GM21576 (cell line): ENCODE data around the gene QSOX2.
"Not testable (repeated sequence)": the region's sequence is repeated elsewhere in the genome, so short reads cannot be mapped to it uniquely, and the experiment has no call there.

ENCODE experiments used
- ATAC-seq: cut with Tn5 transposase; IDR thresholded peaks from one replicate; pipeline ENCODE4 v1.9.1; 2021; ENCODE audit warnings: mild to moderate bottlenecking, moderate library complexity; ENCODE audit not compliant: unreplicated experiment

The QSOX2 gene

GRCh38 chr9:136267261-136268111 lies 21.9 kb upstream of the QSOX2 start:
- peak; percentile 71 for ATAC-seq

DNA sequence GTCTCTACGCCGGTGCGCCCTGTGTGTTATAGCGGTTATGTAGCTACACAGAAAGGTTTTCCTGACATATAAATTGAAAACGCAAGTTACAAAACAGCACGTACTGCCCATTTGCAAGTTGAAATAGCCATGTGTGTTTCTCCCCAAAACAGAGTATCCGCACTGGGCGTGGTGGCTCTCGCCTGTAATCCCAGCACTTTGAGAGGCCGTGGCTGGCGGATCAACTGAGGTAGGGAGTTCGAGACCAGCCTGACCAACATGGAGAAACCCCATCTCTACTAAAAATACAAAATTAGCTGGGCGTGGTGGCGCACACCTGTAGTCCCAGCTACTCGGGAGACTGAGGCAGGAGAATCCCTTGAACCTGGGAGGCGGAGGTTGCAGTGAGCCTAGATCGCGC lies 21.0 kb upstream of the QSOX2 start:
- ATAC-seq = not testable (repeated sequence)

DNA sequence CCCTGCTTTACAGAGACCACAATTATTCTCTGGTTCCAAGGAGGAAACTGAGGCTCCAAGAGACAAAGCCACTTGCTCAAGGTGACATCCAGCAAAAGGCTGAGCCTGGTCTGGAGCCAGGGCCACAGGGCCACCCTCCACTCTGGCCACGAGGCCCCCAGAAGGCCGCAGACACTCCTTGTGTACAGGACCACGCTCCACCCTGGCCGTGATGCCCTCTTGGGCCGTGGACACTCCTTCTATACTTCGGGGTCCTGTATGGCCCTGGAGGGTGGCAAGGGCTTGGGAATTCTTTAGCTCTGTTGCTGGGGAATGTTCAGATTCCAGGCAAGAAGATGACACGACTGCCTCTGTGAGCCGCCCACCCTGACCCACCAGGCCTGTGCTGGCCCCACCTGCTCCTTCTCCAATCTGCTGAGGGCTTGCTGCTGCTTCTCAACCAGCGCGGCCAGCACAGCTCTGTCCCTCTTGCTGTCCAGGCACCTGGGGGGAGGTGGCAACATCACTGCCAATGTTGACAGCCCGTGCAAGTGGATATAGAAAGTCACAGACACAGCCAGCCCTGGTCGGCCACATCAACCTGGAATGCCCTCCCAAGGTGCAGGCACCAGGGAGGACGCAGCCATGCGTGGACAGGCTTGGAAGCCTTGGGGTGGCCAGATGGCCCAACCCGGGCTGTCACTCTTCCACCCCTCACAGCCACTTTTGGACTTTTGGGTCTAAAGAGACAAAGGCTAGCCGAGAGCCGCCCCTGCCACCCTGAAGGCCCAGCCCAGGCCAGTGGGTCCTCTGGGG lies 20.1 kb upstream of the QSOX2 start:
- ATAC-seq = no peak

- ATAC-seq = no peak
Observed at GRCh38 chr9:136264441-136265405, 19.1 kb upstream of the QSOX2 start.

- no peak for ATAC-seq
Observed at GRCh38 chr9:136264031-136264430, 18.4 kb upstream of the QSOX2 start.

GRCh38 chr9:136262671-136263178 lies 17.1 kb upstream of the QSOX2 start:
- ATAC-seq = no peak

DNA sequence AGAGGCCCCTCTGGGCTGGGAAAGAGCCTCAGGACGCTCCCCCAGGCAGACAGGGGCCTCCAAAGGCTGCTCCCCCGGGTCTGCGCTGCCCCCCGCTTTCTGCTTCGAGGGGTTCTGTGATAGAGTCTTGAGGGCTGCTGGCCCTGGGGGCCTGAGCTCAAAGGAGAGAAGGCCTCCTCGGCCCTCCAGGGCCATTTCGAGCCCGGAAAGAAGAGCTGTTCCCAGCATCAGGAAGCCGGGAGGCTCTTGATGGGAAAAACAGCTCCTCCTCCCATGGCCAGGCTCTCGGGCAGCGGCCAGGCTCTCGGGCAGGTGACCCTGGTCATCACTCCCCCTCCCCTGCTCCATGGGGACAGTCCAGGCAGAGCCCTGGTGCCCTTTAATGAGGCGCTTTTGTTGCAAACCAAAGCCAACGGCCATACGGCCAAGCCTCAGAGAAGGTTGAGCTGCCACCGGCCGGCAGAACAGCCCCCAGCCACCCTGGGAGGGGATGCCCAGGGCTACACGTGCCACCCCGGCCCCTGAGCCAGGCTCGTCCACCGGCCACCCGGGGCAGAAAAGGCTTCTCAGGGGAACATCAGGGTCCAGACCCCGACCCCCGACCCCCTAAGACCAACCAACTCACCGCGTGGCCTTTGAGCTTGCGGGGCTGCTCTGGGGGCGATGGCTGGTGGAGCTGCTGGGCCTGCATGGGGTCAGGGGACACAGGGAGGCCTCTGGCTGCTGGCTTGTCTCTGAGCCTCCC lies 16.2 kb upstream of the QSOX2 start:
- ATAC-seq = no peak

- ATAC-seq = no peak
Observed at GRCh38 chr9:136260936-136261472, 15.4 kb upstream of the QSOX2 start.

DNA sequence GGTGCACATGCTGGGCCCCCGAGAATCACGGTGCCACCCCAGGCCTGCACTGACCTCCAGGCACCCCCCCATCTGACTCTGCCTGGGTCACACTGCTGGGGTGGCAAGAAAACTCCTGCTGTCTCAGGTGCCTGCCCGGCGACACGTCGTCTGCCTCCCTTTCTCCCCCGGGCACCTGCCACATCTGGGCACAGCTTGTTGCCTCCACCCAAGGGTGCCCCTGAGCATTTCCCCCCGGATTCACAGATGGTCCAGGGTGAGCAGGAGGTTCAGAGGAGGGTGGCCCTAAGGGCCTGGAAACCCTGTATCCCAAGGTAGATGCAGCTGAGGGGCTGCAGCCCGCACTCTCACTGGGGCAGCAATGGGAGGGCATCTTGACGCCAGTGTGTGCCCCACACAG lies 14.9 kb upstream of the QSOX2 start:
- ATAC-seq = no peak

DNA sequence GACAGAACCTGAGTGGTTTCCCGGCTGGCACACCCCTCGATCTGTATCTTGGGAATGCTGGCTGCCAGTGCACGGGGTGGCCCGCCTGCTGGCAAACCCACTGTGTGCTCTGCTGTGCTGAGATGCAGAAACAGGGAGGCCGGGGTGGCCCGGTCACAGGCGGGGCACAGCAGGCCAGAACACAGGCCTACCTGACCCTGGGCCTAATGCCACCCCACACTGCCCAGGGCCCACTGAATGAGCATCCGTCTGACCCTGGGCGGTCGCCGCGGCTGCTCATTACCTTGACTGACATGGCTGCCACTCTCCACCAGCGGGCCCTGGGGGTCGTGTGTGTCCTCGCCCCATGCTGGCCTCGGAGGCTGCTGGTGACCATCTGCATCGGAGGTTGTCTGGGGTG lies 14.2 kb upstream of the QSOX2 start:
- no peak for ATAC-seq

DNA sequence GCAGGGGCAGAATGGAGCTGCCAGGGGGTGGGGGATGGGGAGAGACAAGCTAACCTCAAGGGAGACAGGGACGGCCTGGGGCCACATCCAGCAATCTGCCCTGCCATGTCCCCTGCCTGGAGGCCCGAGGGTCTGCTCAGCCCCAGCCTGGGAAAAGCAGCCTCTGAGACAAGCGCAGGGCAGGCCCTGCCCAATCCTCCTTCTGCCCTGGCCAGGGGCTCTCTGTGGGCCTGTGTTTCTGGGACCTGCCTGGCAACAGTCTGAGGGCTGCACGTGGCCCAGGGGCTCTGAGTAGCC lies 13.9 kb upstream of the QSOX2 start:
- no peak for ATAC-seq

- ATAC-seq = no peak
Observed at GRCh38 chr9:136258786-136259516, 13.3 kb upstream of the QSOX2 start.

GRCh38 chr9:136258299-136258625 lies 12.7 kb upstream of the QSOX2 start:
- no peak for ATAC-seq

DNA sequence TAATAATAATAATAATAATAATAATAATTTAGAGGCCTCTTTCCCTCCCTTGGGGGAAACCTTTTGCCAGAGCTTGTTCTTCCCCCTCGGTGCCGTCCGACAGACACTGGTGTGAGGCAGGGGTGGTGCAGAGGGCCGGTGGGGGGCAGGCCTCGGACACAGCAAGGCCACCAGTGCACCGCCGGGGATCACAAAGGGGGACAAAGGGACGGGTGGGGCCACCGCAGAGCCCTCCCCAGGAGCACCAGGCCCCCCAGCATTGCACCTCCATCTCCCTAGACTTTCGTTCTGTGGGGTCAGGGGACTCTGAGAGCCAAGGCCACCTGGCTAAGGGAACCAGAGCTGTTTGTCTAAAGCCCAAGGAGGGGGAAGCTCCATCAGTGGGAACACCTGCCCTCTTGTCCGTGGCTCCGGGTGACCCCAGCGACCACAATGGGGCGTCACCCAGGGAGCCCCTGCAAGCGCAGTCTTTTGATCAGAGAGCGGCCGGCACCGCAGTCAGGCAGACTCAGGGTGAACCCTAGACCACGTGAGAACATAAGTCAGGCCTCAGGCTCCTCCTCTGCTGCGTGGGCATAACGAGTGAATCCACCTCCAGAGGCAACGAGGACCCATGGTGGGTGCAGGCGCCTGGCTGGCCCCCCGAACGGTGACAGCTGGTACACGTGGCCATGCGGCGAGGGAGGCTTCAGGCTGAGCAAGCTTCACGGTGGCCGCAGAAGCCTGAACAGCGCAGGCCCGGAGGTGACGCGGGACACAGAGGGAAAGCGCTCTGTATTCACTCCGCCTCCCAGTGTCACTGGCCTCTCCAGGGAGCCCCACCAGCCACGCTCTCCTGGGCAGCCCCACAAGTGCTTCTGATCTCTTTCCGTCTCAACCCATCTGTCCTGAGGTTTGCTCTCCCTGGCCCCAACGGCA lies 12.0 kb upstream of the QSOX2 start:
- no peak for ATAC-seq

DNA sequence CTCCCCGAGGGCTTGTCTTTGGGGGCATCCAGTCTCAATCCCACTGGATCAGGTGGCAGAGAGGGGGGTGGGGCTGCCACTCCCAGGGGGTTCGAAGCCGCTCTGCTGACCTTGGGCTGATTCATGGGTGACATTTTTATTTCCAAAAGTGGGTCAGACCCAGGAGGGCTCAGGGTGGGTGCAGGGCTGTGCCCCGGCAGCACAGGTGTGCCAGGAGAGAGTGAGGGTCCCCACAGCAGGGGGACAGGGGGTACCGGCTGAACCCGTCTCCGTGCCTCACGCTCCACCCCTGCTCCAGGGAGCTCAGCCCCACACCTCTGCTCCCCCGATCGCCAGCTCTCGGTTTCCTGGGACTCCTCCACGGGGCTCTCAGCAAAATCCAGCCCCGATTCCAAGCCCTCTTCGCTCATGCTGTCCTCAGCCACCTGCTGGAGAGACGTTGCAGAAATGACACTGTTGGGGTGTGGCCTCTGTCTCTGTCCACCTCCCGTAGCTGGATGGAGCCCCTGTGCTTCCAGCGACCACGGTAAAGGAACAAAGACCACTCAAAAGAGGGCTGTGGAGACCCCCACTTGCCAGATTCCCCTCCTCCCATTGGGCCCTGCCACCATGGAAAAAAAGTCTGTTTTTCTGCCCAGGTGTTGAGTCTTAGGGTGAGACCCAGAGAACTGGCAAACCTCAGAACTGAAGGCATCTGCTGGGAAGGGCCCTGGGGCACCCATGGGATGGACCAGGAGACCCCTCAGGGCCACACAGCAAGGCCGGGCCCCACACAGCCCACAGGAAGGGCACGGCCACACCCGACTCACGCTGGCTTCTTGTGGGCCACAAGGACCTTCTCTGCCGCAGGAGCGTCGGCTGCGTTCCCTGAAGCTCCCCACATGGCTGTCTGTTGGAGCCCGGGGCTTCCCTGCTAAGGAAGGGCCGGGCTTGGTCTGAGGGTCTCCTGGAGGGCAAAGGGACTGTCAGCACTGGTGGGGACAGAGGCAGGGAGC lies 10.6 kb upstream of the QSOX2 start:
- ATAC-seq = no peak

DNA sequence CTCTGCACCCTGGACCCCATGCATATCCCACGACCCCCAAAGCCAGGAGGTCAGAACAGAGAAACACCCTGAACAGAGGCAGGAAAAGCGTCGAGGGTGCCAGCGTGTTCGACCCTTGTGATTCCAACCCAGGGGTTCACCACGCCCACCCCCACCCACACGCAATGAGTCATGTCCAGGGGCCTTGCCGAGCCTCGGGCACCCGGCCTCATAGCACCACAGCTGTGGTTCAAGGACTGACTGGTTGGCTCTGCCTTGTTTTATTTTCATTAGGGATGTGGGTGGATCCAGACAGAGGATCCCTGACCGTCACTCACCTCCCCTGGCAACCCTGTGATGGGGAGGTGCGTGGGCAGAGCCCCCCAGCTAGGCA lies 9.5 kb upstream of the QSOX2 start:
- ATAC-seq = no peak
